K562 (cell line): Measurements from ENCODE around the gene RBBP7. TPM values are rescaled to one million over a fixed set of nuclear protein-coding genes. Genes with fewer than 3 reads are reported as not detected.

ENCODE experiments used
- C11orf30 ChIP-seq: fragments of 450-650 bp; IDR thresholded peaks from 2 replicates; pipeline ENCODE4 v1.6.1; 2016; ENCODE audit warnings: low read depth, mild to moderate bottlenecking
- CHCHD3 ChIP-seq: fragments of 250-450 bp; sonication (Bioruptor Pico); IDR thresholded peaks from 2 replicates; pipeline ENCODE4 v2.1.2; 2022; ENCODE audit warnings: mild to moderate bottlenecking
- DACH1 ChIP-seq: fragments of 450-650 bp; IDR thresholded peaks from 2 replicates; pipeline ENCODE4 v1.6.1; 2018; ENCODE audit not compliant: partially characterized antibody
- JUND ChIP-seq, 2 experiments: IDR thresholded peaks; 2 replicates in 1 of 2; 3 replicates in 1 of 2; pipeline ENCODE4 v1.6.1; 2011; ENCODE audit warnings: borderline replicate concordance in 2 of 2, low read depth in 2 of 2, low read length in 2 of 2, improper control_type of control experiment in 1 of 2, missing biosample characterization in 1 of 2, missing genetic modification characterization in 1 of 2, missing genetic modification reagents in 1 of 2
- KLF13 ChIP-seq: fragments of 450-650 bp; IDR thresholded peaks from 2 replicates; pipeline ENCODE4 v1.6.1; 2016; ENCODE audit warnings: missing genetic modification characterization, low read depth, mild to moderate bottlenecking, missing compliant biosample characterization, moderate library complexity, borderline replicate concordance
- MAFK ChIP-seq: IDR thresholded peaks from 2 replicates; pipeline ENCODE4 v1.6.1; 2011; ENCODE audit warnings: low read length, improper control_type of control experiment
- RFX1 ChIP-seq: fragments of 450-650 bp; IDR thresholded peaks from 2 replicates; pipeline ENCODE4 v1.6.1; 2016; ENCODE audit warnings: mild to moderate bottlenecking, moderate library complexity
- SLC30A9 ChIP-seq: fragments of 250-450 bp; sonication (Bioruptor Pico); IDR thresholded peaks from 2 replicates; pipeline ENCODE4 v1.8.0; 2022; ENCODE audit warnings: mild to moderate bottlenecking, moderate library complexity
- SMC3 ChIP-seq: conservative IDR thresholded peaks from 2 replicates; pipeline ENCODE4 v1.6.1; 2011; ENCODE audit warnings: low read depth, low read length, improper control_type of control experiment; ENCODE audit not compliant: insufficient read depth
- SUPT5H ChIP-seq: fragments of 450-650 bp; IDR thresholded peaks from 2 replicates; pipeline ENCODE4 v1.6.1; 2016
- ZNF174 ChIP-seq: fragments of 250-450 bp; sonication (Bioruptor Pico); IDR thresholded peaks from 2 replicates; pipeline ENCODE4 v1.4.0; 2020; ENCODE audit warnings: mild to moderate bottlenecking
- ZNF311 ChIP-seq: fragments of 250-450 bp; sonication (Bioruptor Pico); IDR thresholded peaks from 2 replicates; pipeline ENCODE4 v1.4.0; 2020; ENCODE audit warnings: mild to moderate bottlenecking, moderate library complexity
- ZNF76 ChIP-seq: fragments of 250-450 bp; sonication (Bioruptor Pico); IDR thresholded peaks from 2 replicates; pipeline ENCODE4 v1.4.0; 2020; ENCODE audit warnings: mild to moderate bottlenecking, moderate library complexity, borderline replicate concordance
- ZNF79 ChIP-seq: fragments of 250-450 bp; sonication (Bioruptor Pico); IDR thresholded peaks from 2 replicates; pipeline ENCODE4 v1.4.0; 2020; ENCODE audit warnings: low read depth, mild to moderate bottlenecking, moderate library complexity
- polyA plus RNA-seq, 8 experiments: library from polyadenylated mRNA; depleted of rRNA in 4 of 8; stranded (reverse) in 5 of 8; unstranded in 3 of 8; fragments of >200 nt; fragmentation: Nextera tagmentation in 2 of 8; fragmentation: Illumina TruSeq in 1 of 8; extraction: Ambion mirVana in 2 of 8; extraction: Trizol in 1 of 8; gene quantifications; 2 replicates each; pipeline versions ENCODE4 v1.2.1 to v1.2.3, GENCODE V29; 2011 to 2014; ENCODE audit warnings: inconsistent platforms in 1 of 8, missing spikeins in 1 of 8
- total RNA-seq, 7 experiments: library from RNA; depleted of rRNA in 6 of 7; stranded (reverse); fragments of >200 nt in 6 of 7; fragmentation: Illumina TruSeq in 2 of 7; extraction: Trizol in 2 of 7; gene quantifications; 2 replicates each; pipeline versions ENCODE4 v1.2.1 to v1.2.3, GENCODE V29; 2011 to 2021; ENCODE audit warnings: low replicate concordance in 1 of 7
- TF ChIP-seq, protein P1 (sequence below), 2 experiments: fragments of 450-650 bp in 1 of 2; IDR thresholded peaks; 2 replicates each; pipeline ENCODE4 v1.6.1; 2011 to 2017; ENCODE audit warnings: low read depth in 2 of 2, antibody characterized with exemption in 1 of 2, borderline replicate concordance in 1 of 2, low read length in 1 of 2, mild to moderate bottlenecking in 1 of 2, mixed read lengths in 1 of 2; ENCODE audit not compliant: control insufficient read depth in 1 of 2
- TF ChIP-seq, protein P2 (sequence below): fragments of 450-650 bp; IDR thresholded peaks from 2 replicates; pipeline ENCODE4 v1.7.1; 2018; ENCODE audit warnings: mild to moderate bottlenecking, low read depth; ENCODE audit not compliant: partially characterized antibody

RBBP7 gene
- total and polyA plus RNA-seq, 9 of the 15 experiments (the other 6 are each of a cell fraction or from before 2014, with no cell fraction given): 79.0 to 364 (median 182) TPM

DNA sequence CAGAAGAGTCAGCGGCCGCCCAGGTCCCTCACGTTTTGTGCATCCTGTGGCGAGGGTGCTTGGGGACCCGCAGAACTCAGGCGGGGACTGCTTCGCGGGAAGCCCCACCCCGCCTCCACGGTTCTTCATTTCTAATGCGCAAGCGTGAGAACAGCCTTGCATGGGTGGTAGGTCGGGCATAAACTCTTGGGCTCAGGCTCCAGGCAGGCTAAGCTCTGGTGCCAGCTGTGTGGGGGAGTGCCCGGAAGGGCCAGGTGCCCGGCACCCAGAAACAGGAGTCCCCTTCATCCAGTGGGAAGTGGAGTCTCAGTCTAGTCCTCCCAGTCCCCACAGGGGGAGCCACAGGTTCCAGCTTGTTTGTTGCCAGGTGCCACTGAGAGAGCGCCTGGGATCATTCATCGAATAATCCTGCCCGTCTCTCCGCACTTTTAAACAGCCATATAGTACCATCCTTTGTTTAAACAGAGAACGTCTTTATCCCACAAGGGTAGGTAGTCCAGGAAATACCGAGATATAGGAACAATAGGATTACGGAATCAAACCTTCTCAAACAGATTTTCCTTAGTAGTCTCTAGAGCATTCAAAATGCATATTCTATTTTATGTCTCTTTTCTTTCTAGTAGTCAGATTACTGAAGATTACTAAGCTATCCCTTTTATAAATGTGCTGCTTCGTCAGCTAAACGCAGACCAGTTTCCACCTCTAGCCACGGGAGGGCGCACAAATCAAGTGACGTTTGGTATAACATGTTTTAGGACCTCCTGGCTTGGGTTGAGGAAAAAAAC is 12.7 kb upstream of the RBBP7 start (continued):
- TF ChIP-seq ZNF79 (CRISPR knock-in tag) (no peak), DACH1 (no peak), ZNF174 (no peak), ZNF311 (no peak), SLC30A9 (CRISPR knock-in tag) (no peak), MAFK (peak; percentile 53), RFX1 (peak; percentile 56), CHCHD3 (CRISPR knock-in tag) (no peak), ZNF76 (no peak), SMC3 (peak; percentile 64), SUPT5H (0 out of 2 replicates have a peak, but pooled peaks have one; percentile 17), KLF13 (tag) (no peak), C11orf30 (peak; percentile 61), JUND (IDR thresholded peaks at IDR 0.05; ENCODE audit: borderline replicate concordance, low read depth, low read length) (no peak), JUND (tag; IDR thresholded peaks at IDR 0.05; ENCODE audit: borderline replicate concordance, low read depth, low read length) (peak; percentile 24; the same call in 1 of the 3 replicates)
- TF ChIP-seq, protein P1, sequence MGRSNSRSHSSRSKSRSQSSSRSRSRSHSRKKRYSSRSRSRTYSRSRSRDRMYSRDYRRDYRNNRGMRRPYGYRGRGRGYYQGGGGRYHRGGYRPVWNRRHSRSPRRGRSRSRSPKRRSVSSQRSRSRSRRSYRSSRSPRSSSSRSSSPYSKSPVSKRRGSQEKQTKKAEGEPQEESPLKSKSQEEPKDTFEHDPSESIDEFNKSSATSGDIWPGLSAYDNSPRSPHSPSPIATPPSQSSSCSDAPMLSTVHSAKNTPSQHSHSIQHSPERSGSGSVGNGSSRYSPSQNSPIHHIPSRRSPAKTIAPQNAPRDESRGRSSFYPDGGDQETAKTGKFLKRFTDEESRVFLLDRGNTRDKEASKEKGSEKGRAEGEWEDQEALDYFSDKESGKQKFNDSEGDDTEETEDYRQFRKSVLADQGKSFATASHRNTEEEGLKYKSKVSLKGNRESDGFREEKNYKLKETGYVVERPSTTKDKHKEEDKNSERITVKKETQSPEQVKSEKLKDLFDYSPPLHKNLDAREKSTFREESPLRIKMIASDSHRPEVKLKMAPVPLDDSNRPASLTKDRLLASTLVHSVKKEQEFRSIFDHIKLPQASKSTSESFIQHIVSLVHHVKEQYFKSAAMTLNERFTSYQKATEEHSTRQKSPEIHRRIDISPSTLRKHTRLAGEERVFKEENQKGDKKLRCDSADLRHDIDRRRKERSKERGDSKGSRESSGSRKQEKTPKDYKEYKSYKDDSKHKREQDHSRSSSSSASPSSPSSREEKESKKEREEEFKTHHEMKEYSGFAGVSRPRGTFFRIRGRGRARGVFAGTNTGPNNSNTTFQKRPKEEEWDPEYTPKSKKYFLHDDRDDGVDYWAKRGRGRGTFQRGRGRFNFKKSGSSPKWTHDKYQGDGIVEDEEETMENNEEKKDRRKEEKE (IDR thresholded peaks at IDR 0.05; ENCODE audit: borderline replicate concordance in 1 of 2, control insufficient read depth in 1 of 2, low read depth in 2 of 2, low read length in 1 of 2): no peak
- TF ChIP-seq, protein P2, sequence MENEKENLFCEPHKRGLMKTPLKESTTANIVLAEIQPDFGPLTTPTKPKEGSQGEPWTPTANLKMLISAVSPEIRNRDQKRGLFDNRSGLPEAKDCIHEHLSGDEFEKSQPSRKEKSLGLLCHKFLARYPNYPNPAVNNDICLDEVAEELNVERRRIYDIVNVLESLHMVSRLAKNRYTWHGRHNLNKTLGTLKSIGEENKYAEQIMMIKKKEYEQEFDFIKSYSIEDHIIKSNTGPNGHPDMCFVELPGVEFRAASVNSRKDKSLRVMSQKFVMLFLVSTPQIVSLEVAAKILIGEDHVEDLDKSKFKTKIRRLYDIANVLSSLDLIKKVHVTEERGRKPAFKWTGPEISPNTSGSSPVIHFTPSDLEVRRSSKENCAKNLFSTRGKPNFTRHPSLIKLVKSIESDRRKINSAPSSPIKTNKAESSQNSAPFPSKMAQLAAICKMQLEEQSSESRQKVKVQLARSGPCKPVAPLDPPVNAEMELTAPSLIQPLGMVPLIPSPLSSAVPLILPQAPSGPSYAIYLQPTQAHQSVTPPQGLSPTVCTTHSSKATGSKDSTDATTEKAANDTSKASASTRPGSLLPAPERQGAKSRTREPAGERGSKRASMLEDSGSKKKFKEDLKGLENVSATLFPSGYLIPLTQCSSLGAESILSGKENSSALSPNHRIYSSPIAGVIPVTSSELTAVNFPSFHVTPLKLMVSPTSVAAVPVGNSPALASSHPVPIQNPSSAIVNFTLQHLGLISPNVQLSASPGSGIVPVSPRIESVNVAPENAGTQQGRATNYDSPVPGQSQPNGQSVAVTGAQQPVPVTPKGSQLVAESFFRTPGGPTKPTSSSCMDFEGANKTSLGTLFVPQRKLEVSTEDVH: no peak
